Prostate gland (tissue), 2 donors: Measurements from ENCODE around the gene DXO. TPM values are rescaled to one million over a fixed set of nuclear protein-coding genes. Genes with fewer than 3 reads are reported as not detected.

ENCODE experiments used
- DNase-seq: peaks from one replicate; pipeline ENCODE4 v3.0.0-alpha.2; 2019; ENCODE audit warnings: low spot score
- H3K27ac ChIP-seq, 2 donors: fragments of 200-600 bp; sonication (generic); 2 replicates each; pipeline ENCODE4 v1.5.1; 2017 to 2019
- H3K27me3 ChIP-seq: fragments of 200-600 bp; sonication (generic); replicated peaks from 2 replicates; pipeline ENCODE4 v1.5.1; 2019; ENCODE audit not compliant: insufficient read depth
- H3K36me3 ChIP-seq, 2 donors: fragments of 200-600 bp; sonication (generic); 1 replicate in 1 of 2; 2 replicates in 1 of 2; pipeline versions ENCODE4 v1.5.1 to v1.8.1; 2017 to 2019
- H3K4me1 ChIP-seq: fragments of 200-600 bp; sonication (generic); replicated peaks from 2 replicates; pipeline ENCODE4 v1.5.1; 2019
- H3K4me3 ChIP-seq, 2 donors: fragments of 200-600 bp; sonication (generic); 2 replicates each; pipeline ENCODE4 v1.5.1; 2017 to 2019
- H3K9me3 ChIP-seq: fragments of 200-600 bp; sonication (generic); 2 replicates; pipeline ENCODE4 v1.5.1; 2017
- POLR2A ChIP-seq: fragments of 450-650 bp; IDR thresholded peaks from one replicate; pipeline ENCODE4 v1.6.1; 2016; ENCODE audit warnings: antibody characterized with exemption, mild to moderate bottlenecking
- POLR2AphosphoS5 ChIP-seq: sonication (generic); formaldehyde crosslinking; IDR thresholded peaks from one replicate; pipeline ENCODE4 v1.6.1; 2017; ENCODE audit warnings: antibody characterized with exemption
- WGBS: methylation state at CpG from one replicate; pipeline ENCODE4 v1.1.5; 2018; 5-methylcytosine and 5-hydroxymethylcytosine counted together
- intact Hi-C: fragments of 100-400 bp; cut with DNase I; formaldehyde crosslinking; loops from one replicate; pipeline ENCODE4 v1.14.2; 2022
- total RNA-seq, 2 donors: library from RNA; depleted of rRNA; stranded (reverse); fragments of >200 nt; gene quantifications; one replicate each; pipeline ENCODE4 v1.1.0, GENCODE V29; 2016
- TF ChIP-seq, protein P1 (sequence below), 4 experiments: fragments of 200-600 bp in 2 of 4; fragments of 450-650 bp in 2 of 4; sonication (generic) in 2 of 4; IDR thresholded peaks; 1 replicate in 3 of 4; 2 replicates in 1 of 4; pipeline ENCODE4 v1.5.1; 2016 to 2019; ENCODE audit warnings: antibody characterized with exemption in 4 of 4, mild to moderate bottlenecking in 2 of 4, moderate library complexity in 2 of 4

The DXO gene
- total RNA-seq, 2 donors from 2014 or later, result 21.9 to 36.0 TPM

DNA sequence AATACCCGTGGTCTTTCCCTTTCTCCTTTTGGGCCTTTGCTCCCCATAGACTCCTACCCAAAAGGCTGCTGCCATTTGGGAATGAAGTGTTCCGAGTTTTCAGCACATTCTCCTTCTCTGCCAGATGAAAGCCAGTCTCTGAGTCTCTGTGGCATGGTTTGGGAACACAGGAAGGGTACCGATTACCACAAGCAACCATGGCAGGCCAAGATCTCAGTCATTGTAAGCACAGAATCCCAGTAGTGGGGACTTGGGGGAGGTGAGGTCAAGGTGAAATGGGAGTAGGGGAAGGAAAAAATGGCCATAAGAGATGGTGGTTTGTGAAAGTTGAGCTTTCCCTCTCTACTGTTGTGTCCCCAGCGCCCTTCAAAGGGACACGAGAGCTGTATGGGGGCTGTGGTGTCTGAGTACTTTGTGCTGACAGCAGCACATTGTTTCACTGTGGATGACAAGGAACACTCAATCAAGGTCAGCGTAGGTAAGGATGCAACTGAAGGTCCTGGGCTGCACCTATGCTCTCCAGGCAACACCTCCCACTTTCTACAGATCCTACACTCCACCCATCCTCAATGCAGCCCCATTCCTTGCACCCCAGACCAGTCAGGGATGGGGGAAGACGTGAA, 21.9 kb downstream of the DXO start:
- H3K9me3 ChIP-seq, result no peaks in the 10 kb centered on the region
- intact Hi-C loops, result loop anchor here (2.0 to 5.0 kb wide), 2 partner anchors 47 to 268 kb away; partner anchors contain the start of genes LY6G5C and ZBTB12
- peaks cover 6 to 14% of the 10 kb centered on the region in 2 donors for H3K36me3 ChIP-seq
- WGBS, result 87% methylated on average over 7 of the region's 7 CpGs
- H3K4me1 ChIP-seq, result peaks cover 11% of the 10 kb centered on the region
- DNase-seq, result no peak
- TF ChIP-seq, protein P1, sequence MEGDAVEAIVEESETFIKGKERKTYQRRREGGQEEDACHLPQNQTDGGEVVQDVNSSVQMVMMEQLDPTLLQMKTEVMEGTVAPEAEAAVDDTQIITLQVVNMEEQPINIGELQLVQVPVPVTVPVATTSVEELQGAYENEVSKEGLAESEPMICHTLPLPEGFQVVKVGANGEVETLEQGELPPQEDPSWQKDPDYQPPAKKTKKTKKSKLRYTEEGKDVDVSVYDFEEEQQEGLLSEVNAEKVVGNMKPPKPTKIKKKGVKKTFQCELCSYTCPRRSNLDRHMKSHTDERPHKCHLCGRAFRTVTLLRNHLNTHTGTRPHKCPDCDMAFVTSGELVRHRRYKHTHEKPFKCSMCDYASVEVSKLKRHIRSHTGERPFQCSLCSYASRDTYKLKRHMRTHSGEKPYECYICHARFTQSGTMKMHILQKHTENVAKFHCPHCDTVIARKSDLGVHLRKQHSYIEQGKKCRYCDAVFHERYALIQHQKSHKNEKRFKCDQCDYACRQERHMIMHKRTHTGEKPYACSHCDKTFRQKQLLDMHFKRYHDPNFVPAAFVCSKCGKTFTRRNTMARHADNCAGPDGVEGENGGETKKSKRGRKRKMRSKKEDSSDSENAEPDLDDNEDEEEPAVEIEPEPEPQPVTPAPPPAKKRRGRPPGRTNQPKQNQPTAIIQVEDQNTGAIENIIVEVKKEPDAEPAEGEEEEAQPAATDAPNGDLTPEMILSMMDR (IDR thresholded peaks at IDR 0.05), result no peak
- TF ChIP-seq POLR2A (no peak), POLR2AphosphoS5 (no peak)
- no peaks in the 10 kb centered on the region for H3K27me3 ChIP-seq
- no peak overlapping the region for H3K27ac ChIP-seq
- no peak overlapping the region for H3K4me3 ChIP-seq

DNA sequence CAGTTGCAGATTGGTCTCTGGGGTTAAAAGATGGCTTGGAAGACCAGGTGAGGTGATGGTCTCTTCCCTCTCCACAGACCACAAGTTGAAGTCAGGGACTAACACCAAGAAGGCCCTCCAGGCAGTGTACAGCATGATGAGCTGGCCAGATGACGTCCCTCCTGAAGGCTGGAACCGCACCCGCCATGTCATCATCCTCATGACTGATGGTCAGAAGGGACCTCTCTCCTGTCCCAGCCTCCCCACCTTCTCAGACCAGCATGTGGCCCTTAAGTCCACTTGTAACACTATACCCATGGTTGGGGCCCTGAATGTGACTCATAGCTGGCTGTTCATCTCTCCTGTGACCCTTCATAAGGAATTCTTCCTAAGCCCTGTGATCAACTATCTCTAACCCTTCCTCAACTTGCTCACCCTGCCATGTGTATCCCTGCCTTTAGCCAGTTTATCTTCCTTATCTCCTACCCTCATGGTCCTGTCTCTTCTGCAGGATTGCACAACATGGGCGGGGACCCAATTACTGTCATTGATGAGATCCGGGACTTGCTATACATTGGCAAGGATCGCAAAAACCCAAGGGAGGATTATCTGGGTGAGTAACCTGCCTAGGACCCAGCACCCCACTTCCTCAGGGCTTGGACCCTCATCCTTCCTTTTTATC, 23.1 kb downstream of the DXO start:
- H3K27ac ChIP-seq, result no peak overlapping the region
- H3K36me3 ChIP-seq, result peaks cover 3 to 10% of the 10 kb centered on the region in 2 donors
- no peaks in the 10 kb centered on the region for H3K9me3 ChIP-seq
- TF ChIP-seq POLR2AphosphoS5 (no peak), POLR2A (no peak)
- TF ChIP-seq, protein P1 (IDR thresholded peaks at IDR 0.05), result no peak
- H3K4me3 ChIP-seq, result no peak overlapping the region
- DNase-seq, result no peak
- H3K4me1 ChIP-seq, result peaks cover 13% of the 10 kb centered on the region
- intact Hi-C loops, result loop anchor here (5.0 kb wide), 1 partner anchor 267 kb away; the partner anchor contains the start of gene LY6G5C
- 82% methylated on average over 6 of the region's 6 CpGs for WGBS
- no peaks in the 10 kb centered on the region for H3K27me3 ChIP-seq

DNA sequence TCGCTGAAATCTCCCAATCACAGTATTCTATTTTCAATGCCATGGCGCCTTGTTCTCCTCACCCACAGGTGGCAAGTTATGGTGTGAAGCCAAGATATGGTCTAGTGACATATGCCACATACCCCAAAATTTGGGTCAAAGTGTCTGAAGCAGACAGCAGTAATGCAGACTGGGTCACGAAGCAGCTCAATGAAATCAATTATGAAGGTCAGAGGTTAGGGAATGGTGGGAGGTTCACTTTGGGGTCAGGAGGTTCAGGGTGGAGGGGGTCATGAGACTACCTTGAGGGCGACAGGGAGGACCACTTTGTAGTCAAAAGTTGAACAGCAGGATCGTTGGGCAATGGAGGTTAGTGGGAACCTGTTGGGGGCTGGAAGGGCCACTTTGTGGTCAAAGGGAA, 23.6 kb downstream of the DXO start:
- intact Hi-C loops, result loop anchor here (5.0 kb wide), 1 partner anchor 266 kb away; the partner anchor contains the start of gene LY6G5C

DNA sequence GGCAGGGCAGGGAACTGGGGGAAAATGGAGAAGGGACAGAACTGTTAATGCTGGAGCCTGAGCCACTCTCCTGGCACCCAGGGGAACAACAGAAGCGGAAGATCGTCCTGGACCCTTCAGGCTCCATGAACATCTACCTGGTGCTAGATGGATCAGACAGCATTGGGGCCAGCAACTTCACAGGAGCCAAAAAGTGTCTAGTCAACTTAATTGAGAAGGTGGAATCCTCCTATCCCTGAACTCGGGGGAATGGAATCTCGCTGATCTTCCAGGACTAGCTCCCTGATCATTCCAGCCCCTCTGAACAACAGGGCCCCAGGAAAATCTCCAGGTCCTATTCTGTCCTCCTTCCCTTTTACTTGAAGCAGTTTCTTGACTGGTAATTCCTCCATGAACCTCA, 24.1 kb downstream of the DXO start:
- no peaks in the 10 kb centered on the region for H3K9me3 ChIP-seq
- 87% methylated on average over 4 of the region's 4 CpGs for WGBS
- H3K27me3 ChIP-seq, result no peaks in the 10 kb centered on the region
- intact Hi-C loops, result loop anchor here (5.0 kb wide), 1 partner anchor 266 kb away; the partner anchor contains the start of gene LY6G5C
- TF ChIP-seq, protein P1 (IDR thresholded peaks at IDR 0.05), result no peak
- TF ChIP-seq POLR2A (no peak), POLR2AphosphoS5 (no peak)
- peaks cover 13% of the 10 kb centered on the region for H3K4me1 ChIP-seq
- DNase-seq, result no peak
- H3K27ac ChIP-seq, result no peak overlapping the region
- no peak overlapping the region for H3K4me3 ChIP-seq
- H3K36me3 ChIP-seq, result peaks cover 0 to 1% of the 10 kb centered on the region in 2 donors

More for the DNA sequence above, 23.6 kb downstream of the DXO start:
- Histone ChIP-seq H3K4me3 (no peak overlapping the region), H3K4me1 (peaks cover 13% of the 10 kb centered on the region), H3K36me3 (peaks cover 0 to 5% of the 10 kb centered on the region in 2 donors), H3K9me3 (no peaks in the 10 kb centered on the region), H3K27me3 (no peaks in the 10 kb centered on the region), H3K27ac (no peak overlapping the region)
- 75% methylated on average over 5 of the region's 5 CpGs for WGBS
- DNase-seq, result no peak
- TF ChIP-seq POLR2AphosphoS5, result no peak
- no peak for TF ChIP-seq POLR2A
- TF ChIP-seq, protein P1 (IDR thresholded peaks at IDR 0.05), result no peak
